ENCODE results near the gene SLC2A9. TPM values are rescaled to one million over a fixed set of nuclear protein-coding genes. Genes with fewer than 3 reads are reported as not detected.

The SLC2A9 gene
- total RNA-seq, 2 experiments from 2014 or later = not detected

GRCh38 chr4:10015140-10015753 lies 6.0 kb downstream of the SLC2A9 start:
- ChIA-PET CTCF (ENCODE audit: unreplicated experiment) (interaction anchor here (0.6 to 1.1 kb wide), 2 partner anchors 13 to 308 kb away, joined by 3 read pairs; no protein-coding TSS in a partner anchor), POLR2A (interaction anchor here (1.1 kb wide), 1 partner anchor 10 kb away, joined by 3 read pairs; no protein-coding TSS in a partner anchor)
- Histone ChIP-seq H3K9me3 (ENCODE audit: low read length) (no peaks in the 10 kb centered on the region), H3K4me2 (ENCODE audit: low read length) (no peak overlapping the region), H3K9me2 (ENCODE audit: insufficient read depth, low read length) (no peaks in the 10 kb centered on the region), H3K27ac (ENCODE audit: low read depth, low read length, poor library complexity, severe bottlenecking) (no peak overlapping the region), H4K20me1 (ENCODE audit: insufficient read depth, low read length) (no peaks in the 10 kb centered on the region), H3K4me1 (ENCODE audit: insufficient read depth, low read length, poor library complexity, severe bottlenecking) (no peaks in the 10 kb centered on the region), H3K4me3 (ENCODE audit: low read depth, low read length, poor library complexity, severe bottlenecking) (no peak overlapping the region), H3K79me2 (ENCODE audit: insufficient read depth, low read depth, low read length) (no peaks in the 10 kb centered on the region), H3K36me3 (ENCODE audit: insufficient read depth, low read length) (peaks cover 3% of the 10 kb centered on the region; the same call in 1 of the 2 replicates), H2AFZ (ENCODE audit: low read length) (no peak overlapping the region)
- no TSS peak for BruUV-seq (replicated peaks)
- peak; percentile 36 for DNase-seq (ENCODE audit: low spot score)
- TF ChIP-seq EZH2phosphoT487 (IDR thresholded peaks at IDR 0.05; ENCODE audit: borderline replicate concordance, low read depth, low read length) (no peak), CTCF (conservative IDR thresholded peaks at IDR 0.05; ENCODE audit: low read length) (peak; percentile 80)
- intact Hi-C loops (cut with micrococcal nuclease; ENCODE audit: unreplicated experiment) = loop anchor here (1.0 to 10.0 kb wide), 4 partner anchors 110 to 518 kb away; no protein-coding TSS in a partner anchor

- peak; percentile 39 for DNase-seq (ENCODE audit: low spot score)
- Histone ChIP-seq H3K79me2 (ENCODE audit: insufficient read depth, low read depth, low read length) (no peaks in the 10 kb centered on the region), H3K4me2 (ENCODE audit: low read length) (no peak overlapping the region), H3K9me3 (ENCODE audit: low read length) (no peaks in the 10 kb centered on the region), H3K4me1 (ENCODE audit: insufficient read depth, low read length, poor library complexity, severe bottlenecking) (no peaks in the 10 kb centered on the region), H3K27ac (ENCODE audit: low read depth, low read length, poor library complexity, severe bottlenecking) (no peak overlapping the region), H3K9me2 (ENCODE audit: insufficient read depth, low read length) (no peaks in the 10 kb centered on the region), H3K4me3 (ENCODE audit: low read depth, low read length, poor library complexity, severe bottlenecking) (no peak overlapping the region), H2AFZ (ENCODE audit: low read length) (no peak overlapping the region), H4K20me1 (ENCODE audit: insufficient read depth, low read length) (no peaks in the 10 kb centered on the region), H3K36me3 (ENCODE audit: insufficient read depth, low read length) (peaks cover 1% of the 10 kb centered on the region; the same call in 1 of the 2 replicates)
- TF ChIP-seq CTCF (conservative IDR thresholded peaks at IDR 0.05; ENCODE audit: low read length) = peak; percentile 69
- TF ChIP-seq EZH2phosphoT487 (IDR thresholded peaks at IDR 0.05; ENCODE audit: borderline replicate concordance, low read depth, low read length) = no peak
- POLR2A ChIA-PET = no interaction called here
- CTCF ChIA-PET (ENCODE audit: unreplicated experiment) = interaction anchor here (1.1 kb wide), 1 partner anchor 10 kb away, joined by 3 read pairs; no protein-coding TSS in a partner anchor
- intact Hi-C loops (cut with micrococcal nuclease; ENCODE audit: unreplicated experiment) = loop anchor here (10.0 kb wide), 1 partner anchor 109 kb away; no protein-coding TSS in a partner anchor
- no TSS peak for BruUV-seq (replicated peaks)
These were observed 7.6 kb downstream of the SLC2A9 start for GRCh38 chr4:10013722-10014121.

- H3K9me3 ChIP-seq (ENCODE audit: low read length) = no peaks in the 10 kb centered on the region
- intact Hi-C loops (cut with micrococcal nuclease; ENCODE audit: unreplicated experiment) = loop anchor here (10.0 kb wide), 1 partner anchor 107 kb away; no protein-coding TSS in a partner anchor
- BruUV-seq (replicated peaks) = no TSS peak
- ChIA-PET CTCF (ENCODE audit: unreplicated experiment) (no interaction called here), POLR2A (no interaction called here)
- H3K36me3 ChIP-seq (ENCODE audit: insufficient read depth, low read length) = no peaks in the 10 kb centered on the region
- H3K4me2 ChIP-seq (ENCODE audit: low read length) = no peak overlapping the region
- DNase-seq (ENCODE audit: low spot score) = no peak
- no peaks in the 10 kb centered on the region for H4K20me1 ChIP-seq (ENCODE audit: insufficient read depth, low read length)
- no peak overlapping the region for H3K27ac ChIP-seq (ENCODE audit: low read depth, low read length, poor library complexity, severe bottlenecking)
- no peaks in the 10 kb centered on the region for H3K4me1 ChIP-seq (ENCODE audit: insufficient read depth, low read length, poor library complexity, severe bottlenecking)
- H2AFZ ChIP-seq (ENCODE audit: low read length) = no peak overlapping the region
- H3K79me2 ChIP-seq (ENCODE audit: insufficient read depth, low read depth, low read length) = no peaks in the 10 kb centered on the region
- no peak overlapping the region for H3K4me3 ChIP-seq (ENCODE audit: low read depth, low read length, poor library complexity, severe bottlenecking)
- no peaks in the 10 kb centered on the region for H3K9me2 ChIP-seq (ENCODE audit: insufficient read depth, low read length)
- no peak for TF ChIP-seq EZH2phosphoT487 (IDR thresholded peaks at IDR 0.05; ENCODE audit: borderline replicate concordance, low read depth, low read length)
- no peak for TF ChIP-seq CTCF (conservative IDR thresholded peaks at IDR 0.05; ENCODE audit: low read length)
These were observed 9.4 kb downstream of the SLC2A9 start for GRCh38 chr4:10011885-10012284.

Measured in OCI-LY7 (cell line).